Mammary microvascular endothelial cell (primary cell): ENCODE results near the gene GPHA2. TPM values are rescaled to one million over a fixed set of nuclear protein-coding genes. Genes with fewer than 3 reads are reported as not detected.

Source experiments
- total RNA-seq: library from RNA; depleted of rRNA; stranded (reverse); fragments of >200 nt; gene quantifications from 2 replicates; pipeline ENCODE4 v1.2.3, GENCODE V29; 2015

GPHA2 gene, protein sequence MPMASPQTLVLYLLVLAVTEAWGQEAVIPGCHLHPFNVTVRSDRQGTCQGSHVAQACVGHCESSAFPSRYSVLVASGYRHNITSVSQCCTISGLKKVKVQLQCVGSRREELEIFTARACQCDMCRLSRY
- total RNA-seq, result not detected in 2 replicates

GRCh38 chr11:64935359-64936081 is at the start of gene GPHA2:
Gene GPHA2, minus strand, starts transcription at chr11:64935893. Its CDS starts 433 bp downstream, at chr11:64935460.

DNA sequence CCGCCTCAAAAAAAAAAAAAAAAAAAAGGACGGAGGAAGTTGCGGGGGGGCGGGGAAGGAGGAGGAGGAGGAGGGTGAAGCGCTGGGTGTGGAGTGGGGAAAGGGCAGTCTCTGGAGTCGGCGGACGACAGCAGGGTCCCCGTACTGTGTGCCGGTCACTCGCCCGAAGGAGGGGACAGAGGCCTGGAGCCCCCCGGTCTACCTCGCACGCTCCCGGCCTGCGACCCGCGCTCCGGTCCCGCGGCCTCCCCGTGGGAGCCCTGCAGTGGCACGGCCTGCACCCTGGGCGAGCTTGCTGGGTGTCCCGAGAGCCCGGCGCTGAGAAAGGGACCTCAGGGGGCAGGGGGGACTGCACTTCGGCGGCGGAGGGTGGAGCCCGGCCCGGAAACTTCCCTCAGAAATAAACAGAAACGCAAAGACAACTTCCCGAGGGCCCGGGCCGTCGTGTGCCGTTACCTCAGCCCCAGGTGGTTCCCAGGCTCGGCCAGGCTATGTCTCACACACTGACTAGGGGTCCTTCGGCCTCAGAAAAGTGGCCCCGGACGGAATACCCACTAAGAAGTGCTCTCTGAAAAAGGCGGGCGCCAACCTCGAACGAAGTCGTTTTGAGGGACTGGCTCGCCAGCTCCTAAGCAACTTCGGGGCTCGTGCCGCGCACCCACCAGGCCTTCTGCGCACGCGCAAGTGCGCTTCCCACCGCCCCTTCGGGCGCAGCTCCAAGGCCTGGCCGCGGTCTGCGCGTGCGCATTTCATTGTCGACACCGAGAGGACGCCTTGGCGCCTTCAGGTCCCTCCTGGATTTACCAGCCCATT is 35.9 kb upstream of the GPHA2 start, which contains the start of gene MAJIN:
MAJIN (minus strand) TSS at position 688 of the 813 bp plus-strand sequence. CDS start 12,703 bp downstream, outside the sequence.

DNA sequence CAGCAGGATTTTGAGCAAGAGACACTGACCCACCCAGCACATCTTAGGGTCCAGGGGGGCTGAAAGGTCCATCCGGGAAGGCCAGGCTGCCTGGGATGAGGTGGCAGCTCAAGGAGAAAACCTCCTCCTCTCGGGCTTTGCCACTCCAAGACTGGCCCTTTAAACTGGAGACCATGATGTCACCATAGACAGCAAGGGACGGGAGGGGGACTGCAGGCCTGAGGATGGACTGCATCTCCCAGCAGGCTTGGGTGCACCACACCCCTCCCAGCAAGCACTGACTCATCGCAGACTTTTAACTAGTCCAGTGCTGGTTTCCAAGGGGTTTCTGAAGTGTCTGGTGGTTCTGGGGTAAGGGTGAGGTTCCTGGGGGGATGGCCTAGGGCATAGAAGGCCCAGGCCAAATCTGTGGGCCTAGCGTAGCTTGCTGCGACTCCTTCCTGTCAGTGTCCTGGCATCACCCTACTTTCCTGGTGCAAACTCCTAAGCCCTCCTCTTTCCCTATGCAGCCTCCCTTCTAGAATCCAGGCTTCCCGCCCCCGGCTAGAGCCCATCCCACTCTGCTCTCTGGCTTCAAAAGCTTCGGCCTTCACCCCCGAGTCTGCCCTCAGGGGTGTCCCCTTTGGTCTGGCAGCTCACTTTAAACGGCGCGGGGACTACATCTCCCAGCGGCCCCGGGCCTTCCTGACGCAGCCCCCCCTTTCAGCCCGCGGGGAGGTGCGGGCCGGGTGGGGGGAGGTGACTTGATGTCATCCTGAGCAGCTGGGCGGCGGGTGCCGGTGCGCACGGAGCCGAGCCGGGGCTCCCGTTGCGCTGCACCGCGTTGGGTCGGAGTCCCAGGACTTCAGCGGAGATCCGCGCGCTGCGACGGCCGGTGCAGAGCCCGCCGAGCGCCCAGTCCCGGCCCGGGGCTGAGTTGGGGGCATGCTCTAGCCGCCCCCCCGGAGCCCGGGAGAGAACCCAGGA is 11.5 kb downstream of the GPHA2 start, which contains the start of gene PPP2R5B:
PPP2R5B (plus strand) TSS at position 746 of the 966 bp plus-strand sequence. CDS start 1,046 bp downstream, outside the sequence.

GRCh38 chr11:64916775-64917662 is 18.7 kb downstream of the GPHA2 start, which contains the start of gene ATG2A:
Gene ATG2A, minus strand, starts transcription at chr11:64917209. Its CDS starts 74 bp downstream, at chr11:64917135.

Other genes with a start within 250 kb of the GPHA2 start
- gene NRXN2, start 212.7 kb downstream of the GPHA2 start, total RNA-seq, result not detected in 2 replicates
- gene RASGRP2, start 191.8 kb downstream of the GPHA2 start, total RNA-seq, result 1.6 TPM in 1 of 2 replicates, not detected in the other
- gene PYGM, start 175.9 kb downstream of the GPHA2 start, total RNA-seq, result 0.25 TPM in 1 of 2 replicates, not detected in the other
- 153 and 156 TPM in 2 replicates for gene SF1, start 157.4 kb downstream of the GPHA2 start, total RNA-seq
- 32.2 and 41.7 TPM in 2 replicates for gene MAP4K2, start 132.7 kb downstream of the GPHA2 start, total RNA-seq
- 19.1 and 22.2 TPM in 2 replicates for gene MEN1, start 125.3 kb downstream of the GPHA2 start, total RNA-seq
- 0.33 and 0.49 TPM in 2 replicates for gene CDC42BPG, start 91.2 kb downstream of the GPHA2 start, total RNA-seq
- gene EHD1, start 57.3 kb downstream of the GPHA2 start, total RNA-seq, result 84.5 and 91.1 TPM in 2 replicates
- gene ATG2A, start 18.7 kb downstream of the GPHA2 start, total RNA-seq, result 22.2 and 27.4 TPM in 2 replicates
- 23.6 and 27.2 TPM in 2 replicates for gene PPP2R5B, start 11.2 kb downstream of the GPHA2 start, total RNA-seq
- gene MAJIN, start 36.2 kb upstream of the GPHA2 start, total RNA-seq, result not detected in 2 replicates
- 4.4 and 7.9 TPM in 2 replicates for gene BATF2, start 61.1 kb upstream of the GPHA2 start, total RNA-seq
- gene ARL2, start 78.3 kb upstream of the GPHA2 start, total RNA-seq, result 167 and 184 TPM in 2 replicates
- 17.1 and 17.3 TPM in 2 replicates for gene SNX15, start 91.5 kb upstream of the GPHA2 start, total RNA-seq
- 28.0 and 37.5 TPM in 2 replicates for gene SAC3D1, start 105.3 kb upstream of the GPHA2 start, total RNA-seq
- 6.2 and 18.9 TPM in 2 replicates for gene NAALADL1, start 122.7 kb upstream of the GPHA2 start, total RNA-seq
- gene CDCA5, start 148.1 kb upstream of the GPHA2 start, total RNA-seq, result 20.7 and 21.8 TPM in 2 replicates
- 49.2 and 62.0 TPM in 2 replicates for gene ZFPL1, start 148.3 kb upstream of the GPHA2 start, total RNA-seq
- gene VPS51, start 160.3 kb upstream of the GPHA2 start, total RNA-seq, result 259 and 334 TPM in 2 replicates
- 8.5 and 17.0 TPM in 2 replicates for gene TM7SF2, start 176.0 kb upstream of the GPHA2 start, total RNA-seq
- gene ZNHIT2, start 181.8 kb upstream of the GPHA2 start, total RNA-seq, result 12.4 and 15.7 TPM in 2 replicates
- 504 and 675 TPM in 2 replicates for gene FAU, start 186.2 kb upstream of the GPHA2 start, total RNA-seq
- 64.6 and 81.9 TPM in 2 replicates for gene MRPL49, start 186.4 kb upstream of the GPHA2 start, total RNA-seq
- 14.9 and 17.2 TPM in 2 replicates for gene SYVN1, start 198.6 kb upstream of the GPHA2 start, total RNA-seq
- not detected in 2 replicates for gene SPDYC, start 234.3 kb upstream of the GPHA2 start, total RNA-seq
- 243 and 266 TPM in 2 replicates for gene CAPN1, start 246.0 kb upstream of the GPHA2 start, total RNA-seq